Endodermal cell (in vitro differentiated cells): ENCODE measurements around the gene DCP2. TPM values are rescaled to one million over a fixed set of nuclear protein-coding genes. Genes with fewer than 3 reads are reported as not detected.

Source experiments
- DNase-seq: peaks from one replicate; pipeline ENCODE4 v3.0.0-alpha.2; 2017
- H3K27ac ChIP-seq: 2 replicates; pipeline ENCODE4 v1.5.1; 2013; ENCODE audit warnings: mild to moderate bottlenecking, low read depth, low read length, moderate library complexity
- H3K27me3 ChIP-seq: 2 replicates; pipeline ENCODE4 v1.6.1; 2013; ENCODE audit warnings: mild to moderate bottlenecking, low read length, moderate library complexity; ENCODE audit not compliant: insufficient read depth, control insufficient read depth, poor library complexity, severe bottlenecking
- H3K36me3 ChIP-seq: 2 replicates; pipeline ENCODE4 v1.7.0; 2013; ENCODE audit warnings: mild to moderate bottlenecking, low read length, moderate library complexity; ENCODE audit not compliant: control insufficient read depth, insufficient read depth
- H3K4me1 ChIP-seq: one replicate; pipeline ENCODE4 v1.7.0; 2013; ENCODE audit warnings: low read length; ENCODE audit not compliant: control insufficient read depth, insufficient read depth
- H3K4me3 ChIP-seq: 2 replicates; pipeline ENCODE4 v1.5.1; 2013; ENCODE audit warnings: mild to moderate bottlenecking, low read length, moderate library complexity
- H3K9ac ChIP-seq: 2 replicates; pipeline ENCODE4 v1.6.1; 2013; ENCODE audit warnings: mild to moderate bottlenecking, low read length, moderate library complexity; ENCODE audit not compliant: poor library complexity, severe bottlenecking; ENCODE audit errors: extremely low read depth
- H3K9me3 ChIP-seq: 2 replicates; pipeline ENCODE4 v1.6.1; 2013; ENCODE audit warnings: mild to moderate bottlenecking, low read length, moderate library complexity; ENCODE audit not compliant: control insufficient read depth
- H3K27ac Mint-ChIP-seq: 2 replicates; pipeline ENCODE4 v1.8.0; 2020; ENCODE audit warnings: mixed read lengths
- H3K27me3 Mint-ChIP-seq: 2 replicates; pipeline ENCODE4 v1.8.0; 2021; ENCODE audit warnings: mild to moderate bottlenecking, mixed read lengths; ENCODE audit not compliant: insufficient read depth
- H3K36me3 Mint-ChIP-seq: 2 replicates; pipeline ENCODE4 v1.8.0; 2020; ENCODE audit warnings: low read depth, mixed read lengths
- H3K4me1 Mint-ChIP-seq: 2 replicates; pipeline ENCODE4 v1.8.0; 2020; ENCODE audit warnings: mixed read lengths
- H3K4me3 Mint-ChIP-seq: 2 replicates; pipeline ENCODE4 v1.8.0; 2020; ENCODE audit warnings: mild to moderate bottlenecking, moderate library complexity, mixed read lengths
- H3K9me3 Mint-ChIP-seq: 2 replicates; pipeline ENCODE4 v1.8.0; 2020; ENCODE audit warnings: mild to moderate bottlenecking, mixed read lengths
- WGBS, 2 experiments: methylation state at CpG; one replicate each; pipeline versions ENCODE4 v1.1.5 to v1.1.7; 2013; ENCODE audit warnings: missing lambda C conversion rate in 2 of 2, mixed read lengths in 1 of 2; ENCODE audit not compliant: insufficient coverage in 1 of 2, insufficient read length in 1 of 2; 5-methylcytosine and 5-hydroxymethylcytosine counted together
- total RNA-seq, 2 donors: library from RNA; stranded (reverse); fragmentation: NEBNext Ultra II Directional in 1 of 2; extraction: Animal tissue kit (Norgen Biotek cat#: 25700) in 1 of 2; gene quantifications; 2 replicates in 1 of 2; 3 replicates in 1 of 2; pipeline ENCODE4 v1.2.1, GENCODE V29; 2021
- TF ChIP-seq, protein P1 (sequence below): fragments of 200-600 bp; sonication (generic); conservative IDR thresholded peaks from 2 replicates; pipeline ENCODE4 v1.5.0; 2021; ENCODE audit warnings: antibody characterized with exemption, mild to moderate bottlenecking

The DCP2 gene
- total RNA-seq, 2 donors from 2014 or later = 152 to 154 TPM

- H3K36me3 Mint-ChIP-seq = peaks cover 15% of the 10 kb centered on the region
- H3K4me1 Mint-ChIP-seq = peaks cover 26% of the 10 kb centered on the region
- H3K9me3 ChIP-seq = no peaks in the 10 kb centered on the region
- no peak overlapping the region for H3K27ac ChIP-seq
- H3K9ac ChIP-seq = peak overlapping the region; percentile 79
- H3K27me3 Mint-ChIP-seq = no peaks in the 10 kb centered on the region
- TF ChIP-seq, protein P1, sequence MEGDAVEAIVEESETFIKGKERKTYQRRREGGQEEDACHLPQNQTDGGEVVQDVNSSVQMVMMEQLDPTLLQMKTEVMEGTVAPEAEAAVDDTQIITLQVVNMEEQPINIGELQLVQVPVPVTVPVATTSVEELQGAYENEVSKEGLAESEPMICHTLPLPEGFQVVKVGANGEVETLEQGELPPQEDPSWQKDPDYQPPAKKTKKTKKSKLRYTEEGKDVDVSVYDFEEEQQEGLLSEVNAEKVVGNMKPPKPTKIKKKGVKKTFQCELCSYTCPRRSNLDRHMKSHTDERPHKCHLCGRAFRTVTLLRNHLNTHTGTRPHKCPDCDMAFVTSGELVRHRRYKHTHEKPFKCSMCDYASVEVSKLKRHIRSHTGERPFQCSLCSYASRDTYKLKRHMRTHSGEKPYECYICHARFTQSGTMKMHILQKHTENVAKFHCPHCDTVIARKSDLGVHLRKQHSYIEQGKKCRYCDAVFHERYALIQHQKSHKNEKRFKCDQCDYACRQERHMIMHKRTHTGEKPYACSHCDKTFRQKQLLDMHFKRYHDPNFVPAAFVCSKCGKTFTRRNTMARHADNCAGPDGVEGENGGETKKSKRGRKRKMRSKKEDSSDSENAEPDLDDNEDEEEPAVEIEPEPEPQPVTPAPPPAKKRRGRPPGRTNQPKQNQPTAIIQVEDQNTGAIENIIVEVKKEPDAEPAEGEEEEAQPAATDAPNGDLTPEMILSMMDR = no peak
- peak overlapping the region; percentile 98 for H3K4me3 ChIP-seq
- 17 to 33% methylated on average over 1 of the region's 2 CpGs for WGBS, 2 experiments
- H3K27ac Mint-ChIP-seq = no peak overlapping the region
- peak overlapping the region; percentile 94 for H3K4me3 Mint-ChIP-seq
- H3K36me3 ChIP-seq = peaks cover 28% of the 10 kb centered on the region
- H3K9me3 Mint-ChIP-seq = no peaks in the 10 kb centered on the region
- H3K27me3 ChIP-seq = no peaks in the 10 kb centered on the region
- H3K4me1 ChIP-seq = no peaks in the 10 kb centered on the region
- DNase-seq = no peak
Measured at GRCh38 chr5:112978836-112979235, 2.2 kb downstream of the DCP2 start.

DNA sequence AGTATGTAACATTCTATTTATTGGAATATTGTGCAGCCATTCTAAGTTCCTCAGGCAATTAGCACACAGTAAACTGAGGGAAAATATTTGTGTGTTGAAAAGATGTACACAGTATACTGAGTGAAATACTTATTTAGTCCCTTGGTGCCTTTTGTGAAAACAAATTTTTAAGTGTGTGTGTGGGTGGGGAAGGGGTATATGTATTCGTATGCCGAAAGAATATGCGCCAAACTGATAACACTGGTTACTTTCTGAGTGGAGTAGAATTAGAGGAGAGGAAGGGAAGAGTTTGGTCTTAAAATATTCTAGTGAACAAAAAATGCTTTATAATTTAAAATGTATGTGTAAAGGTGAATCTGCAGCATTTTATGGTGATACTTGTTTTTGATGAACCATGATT is 3.1 kb downstream of the DCP2 start:
- H3K9me3 ChIP-seq = no peaks in the 10 kb centered on the region
- no peak overlapping the region for H3K27ac ChIP-seq
- Mint-ChIP-seq H3K4me1 (peaks cover 28% of the 10 kb centered on the region), H3K27me3 (no peaks in the 10 kb centered on the region), H3K27ac (no peak overlapping the region), H3K4me3 (peak overlapping the region; percentile 94), H3K9me3 (no peaks in the 10 kb centered on the region), H3K36me3 (peaks cover 19% of the 10 kb centered on the region)
- TF ChIP-seq, protein P1 = no peak
- H3K36me3 ChIP-seq = peaks cover 34% of the 10 kb centered on the region
- WGBS, 2 experiments = 93 to 96% methylated on average over 3 of the region's 3 CpGs
- H3K27me3 ChIP-seq = no peaks in the 10 kb centered on the region
- H3K4me3 ChIP-seq = peak overlapping the region; percentile 98
- H3K4me1 ChIP-seq = no peaks in the 10 kb centered on the region
- no peak overlapping the region for H3K9ac ChIP-seq
- no peak for DNase-seq

- no peaks in the 10 kb centered on the region for H3K9me3 ChIP-seq
- no peak overlapping the region for H3K9ac ChIP-seq
- H3K9me3 Mint-ChIP-seq = no peaks in the 10 kb centered on the region
- TF ChIP-seq, protein P1 = no peak
- H3K27ac ChIP-seq = no peak overlapping the region
- H3K36me3 Mint-ChIP-seq = peaks cover 28% of the 10 kb centered on the region
- peaks cover 50% of the 10 kb centered on the region for H3K36me3 ChIP-seq
- WGBS, 2 experiments = 83 to 86% methylated on average over 2 of the region's 2 CpGs
- DNase-seq = no peak
- H3K27ac Mint-ChIP-seq = no peak overlapping the region
- no peaks in the 10 kb centered on the region for H3K27me3 Mint-ChIP-seq
- peaks cover 21% of the 10 kb centered on the region for H3K4me1 Mint-ChIP-seq
- no peak overlapping the region for H3K4me3 ChIP-seq
- H3K4me1 ChIP-seq = no peaks in the 10 kb centered on the region
- no peaks in the 10 kb centered on the region for H3K27me3 ChIP-seq
- no peak overlapping the region for H3K4me3 Mint-ChIP-seq
Measured at GRCh38 chr5:112983363-112983762, 6.8 kb downstream of the DCP2 start.
